Trophoblast cell (in vitro differentiated cells and primary cell): Measurements from ENCODE around the gene ITPKB.
A peak's percentile ranks its signal among the peaks of the same experiment; 100 is the strongest.

Experiments
- DNase-seq, 2 donors: peaks; one replicate each; pipeline ENCODE4 v3.0.0-alpha.2; 2016
- H2AFZ ChIP-seq: 2 replicates; pipeline ENCODE4 v1.6.1; 2013; ENCODE audit warnings: low read length, moderate library complexity, mild to moderate bottlenecking; ENCODE audit not compliant: insufficient read depth, poor library complexity
- H2AK5ac ChIP-seq: 2 replicates; pipeline ENCODE4 v1.6.1; 2013; ENCODE audit warnings: mild to moderate bottlenecking, low read length
- H2BK120ac ChIP-seq: 2 replicates; pipeline ENCODE4 v1.6.1; 2013; ENCODE audit warnings: low read length, mild to moderate bottlenecking, moderate library complexity; ENCODE audit not compliant: insufficient read depth, poor library complexity
- H2BK12ac ChIP-seq: 2 replicates; pipeline ENCODE4 v1.6.1; 2013; ENCODE audit warnings: mild to moderate bottlenecking, low read length, moderate library complexity
- H2BK5ac ChIP-seq: 2 replicates; pipeline ENCODE4 v1.6.1; 2013; ENCODE audit warnings: low read length, low read depth, moderate library complexity, mild to moderate bottlenecking; ENCODE audit not compliant: poor library complexity
- H3K14ac ChIP-seq: 2 replicates; pipeline ENCODE4 v1.6.1; 2013; ENCODE audit warnings: mild to moderate bottlenecking, low read length
- H3K18ac ChIP-seq: 2 replicates; pipeline ENCODE4 v1.6.1; 2013; ENCODE audit warnings: mild to moderate bottlenecking, low read length
- H3K23ac ChIP-seq: 2 replicates; pipeline ENCODE4 v1.6.1; 2013; ENCODE audit warnings: low read length
- H3K27ac ChIP-seq: 2 replicates; pipeline ENCODE4 v1.5.1; 2013; ENCODE audit warnings: low read depth, mild to moderate bottlenecking, inconsistent platforms, low read length, moderate library complexity
- H3K27me3 ChIP-seq: 2 replicates; pipeline ENCODE4 v1.6.1; 2013; ENCODE audit warnings: inconsistent platforms, mild to moderate bottlenecking, low read length, moderate library complexity; ENCODE audit not compliant: insufficient read depth
- H3K36me3 ChIP-seq, 2 experiments: 1 replicate in 1 of 2; 2 replicates in 1 of 2; pipeline ENCODE4 v1.6.1; 2013; ENCODE audit warnings: low read length in 2 of 2, mild to moderate bottlenecking in 2 of 2, moderate library complexity in 1 of 2; ENCODE audit not compliant: insufficient read depth in 2 of 2, control insufficient read depth in 1 of 2
- H3K4ac ChIP-seq: 2 replicates; pipeline ENCODE4 v1.6.1; 2013; ENCODE audit warnings: low read depth, mild to moderate bottlenecking, low read length, moderate library complexity
- H3K4me1 ChIP-seq, 2 experiments: 1 replicate in 1 of 2; 2 replicates in 1 of 2; pipeline ENCODE4 v1.6.1; 2013; ENCODE audit warnings: low read length in 2 of 2, mild to moderate bottlenecking in 2 of 2, moderate library complexity in 1 of 2; ENCODE audit not compliant: insufficient read depth in 2 of 2, control insufficient read depth in 1 of 2
- H3K4me2 ChIP-seq: 2 replicates; pipeline ENCODE4 v1.6.1; 2013; ENCODE audit warnings: inconsistent platforms, mild to moderate bottlenecking, low read length, moderate library complexity
- H3K4me3 ChIP-seq: 2 replicates; pipeline ENCODE4 v1.5.1; 2013; ENCODE audit warnings: mild to moderate bottlenecking, low read depth, low read length, inconsistent platforms
- H3K79me1 ChIP-seq: one replicate; pipeline ENCODE4 v1.6.1; 2013; ENCODE audit warnings: low read length
- H3K79me2 ChIP-seq: 2 replicates; pipeline ENCODE4 v1.6.1; 2013; ENCODE audit warnings: low read length, mild to moderate bottlenecking; ENCODE audit not compliant: control insufficient read depth, insufficient read depth, poor library complexity
- H3K9ac ChIP-seq: 2 replicates; pipeline ENCODE4 v1.6.1; 2013; ENCODE audit warnings: mild to moderate bottlenecking, low read length
- H3K9me3 ChIP-seq: 2 replicates; pipeline ENCODE4 v1.6.1; 2013; ENCODE audit warnings: low read depth, mild to moderate bottlenecking, control low read depth, inconsistent platforms, low read length; ENCODE audit not compliant: insufficient read depth
- H4K12ac ChIP-seq: 2 replicates; pipeline ENCODE4 v1.6.1; 2013; ENCODE audit warnings: low read depth, mild to moderate bottlenecking, low read length, moderate library complexity
- H4K8ac ChIP-seq: 2 replicates; pipeline ENCODE4 v1.6.1; 2013; ENCODE audit warnings: low read depth, mild to moderate bottlenecking, low read length, moderate library complexity
- H4K91ac ChIP-seq: one replicate; pipeline ENCODE4 v1.6.1; 2013; ENCODE audit warnings: low read depth, mild to moderate bottlenecking, low read length, moderate library complexity
- WGBS: extraction: QIAGEN DNeasy Blood & Tissue Kit; methylation state at CpG from one replicate; pipeline ENCODE4 v1.1.7; 2013; ENCODE audit warnings: missing lambda C conversion rate; ENCODE audit not compliant: insufficient read length, insufficient coverage; ENCODE audit errors: extremely low coverage; 5-methylcytosine and 5-hydroxymethylcytosine counted together

Gene ITPKB

GRCh38 chr1:226733876-226734275 lies 5.2 kb downstream of the ITPKB start:
- Histone ChIP-seq H3K4me1 (peaks cover 0 to 13% of the 10 kb centered on the region in 2 experiments), H2BK12ac (no peak overlapping the region), H3K4me3 (no peak overlapping the region), H2BK120ac (no peak overlapping the region), H4K91ac (no peak overlapping the region), H3K79me1 (peaks cover 14% of the 10 kb centered on the region), H4K8ac (no peak overlapping the region), H3K79me2 (peaks cover 12% of the 10 kb centered on the region), H3K36me3 (peaks cover 19 to 24% of the 10 kb centered on the region in 2 experiments), H3K9me3 (peaks cover 1% of the 10 kb centered on the region), H3K4me2 (no peak overlapping the region), H2BK5ac (no peak overlapping the region), H4K12ac (no peak overlapping the region), H3K9ac (no peak overlapping the region), H3K14ac (no peak overlapping the region), H3K27me3 (peaks cover 21% of the 10 kb centered on the region), H3K27ac (no peak overlapping the region), H2AK5ac (no peak overlapping the region), H2AFZ (no peak overlapping the region), H3K4ac (no peak overlapping the region), H3K18ac (no peak overlapping the region), H3K23ac (no peak overlapping the region)
- no CpG with 5 or more reads among the region's 4 CpGs for WGBS
- DNase-seq = no peak

- Histone ChIP-seq H4K91ac (no peak overlapping the region), H3K4me2 (no peak overlapping the region), H4K12ac (no peak overlapping the region), H2AFZ (no peak overlapping the region), H3K79me2 (peaks cover 10% of the 10 kb centered on the region), H3K79me1 (peaks cover 8% of the 10 kb centered on the region), H2BK120ac (no peak overlapping the region), H3K9ac (no peak overlapping the region), H3K4me1 (peaks cover 2 to 16% of the 10 kb centered on the region in 2 experiments), H4K8ac (no peak overlapping the region), H2AK5ac (no peak overlapping the region), H2BK5ac (no peak overlapping the region), H3K4ac (no peak overlapping the region), H2BK12ac (no peak overlapping the region), H3K18ac (no peak overlapping the region), H3K36me3 (peaks cover 19 to 24% of the 10 kb centered on the region in 2 experiments), H3K14ac (no peak overlapping the region), H3K9me3 (peaks cover 1% of the 10 kb centered on the region), H3K27ac (no peak overlapping the region), H3K23ac (no peak overlapping the region), H3K27me3 (peaks cover 18% of the 10 kb centered on the region), H3K4me3 (no peak overlapping the region)
- no CpG with 5 or more reads among the region's 4 CpGs for WGBS
- DNase-seq = no peak
Observed at GRCh38 chr1:226733304-226733703, 5.8 kb downstream of the ITPKB start.

GRCh38 chr1:226732856-226733291 lies 6.2 kb downstream of the ITPKB start:
- Histone ChIP-seq H3K4me2 (no peak overlapping the region), H2BK120ac (no peak overlapping the region), H2AFZ (no peak overlapping the region), H2BK5ac (no peak overlapping the region), H3K9me3 (peaks cover 1% of the 10 kb centered on the region), H3K79me1 (peaks cover 5% of the 10 kb centered on the region), H3K36me3 (peaks cover 19 to 24% of the 10 kb centered on the region in 2 experiments), H3K4me3 (no peak overlapping the region), H2BK12ac (no peak overlapping the region), H3K79me2 (peaks cover 5% of the 10 kb centered on the region), H2AK5ac (no peak overlapping the region), H3K4ac (no peak overlapping the region), H3K4me1 (peaks cover 3 to 15% of the 10 kb centered on the region in 2 experiments), H4K8ac (no peak overlapping the region), H3K14ac (no peak overlapping the region), H4K91ac (no peak overlapping the region), H3K23ac (peak overlapping the region; percentile 24), H3K9ac (no peak overlapping the region), H3K27me3 (peaks cover 14% of the 10 kb centered on the region), H3K18ac (no peak overlapping the region), H4K12ac (no peak overlapping the region), H3K27ac (no peak overlapping the region)
- no CpG with 5 or more reads among the region's 4 CpGs for WGBS
- DNase-seq = no peak

GRCh38 chr1:226731257-226731893 lies 7.7 kb downstream of the ITPKB start:
- Histone ChIP-seq H3K9ac (no peak overlapping the region), H3K18ac (no peak overlapping the region), H2BK120ac (no peak overlapping the region), H3K79me2 (no peaks in the 10 kb centered on the region), H2AK5ac (no peak overlapping the region), H4K12ac (no peak overlapping the region), H3K79me1 (no peaks in the 10 kb centered on the region), H3K27me3 (no peaks in the 10 kb centered on the region), H3K4me1 (peaks cover 4 to 8% of the 10 kb centered on the region in 2 experiments), H3K36me3 (peaks cover 11 to 18% of the 10 kb centered on the region in 2 experiments), H2BK5ac (no peak overlapping the region), H3K27ac (no peak overlapping the region), H3K23ac (no peak overlapping the region), H4K91ac (no peak overlapping the region), H2AFZ (no peak overlapping the region), H4K8ac (no peak overlapping the region), H3K4me3 (no peak overlapping the region), H2BK12ac (no peak overlapping the region), H3K4ac (no peak overlapping the region), H3K14ac (no peak overlapping the region), H3K4me2 (no peak overlapping the region), H3K9me3 (peaks cover 1% of the 10 kb centered on the region)
- WGBS = no CpG with 5 or more reads among the region's 3 CpGs
- DNase-seq = no peak
